Retinal pigment epithelial cell (primary cell): ENCODE measurements around the gene DHRSX.
"Not testable (repeated sequence)": the region's sequence is repeated elsewhere in the genome, so short reads cannot be mapped to it uniquely, and the experiment has no call there.

Experiments
- DNase-seq: peaks from one replicate; pipeline ENCODE4 v3.0.0-alpha.2; 2010; ENCODE audit warnings: low read depth
- H3K4me3 ChIP-seq: 2 replicates; pipeline ENCODE4 v1.5.1; 2011; ENCODE audit warnings: mild to moderate bottlenecking, low read length, control low read depth, moderate library complexity
- TF ChIP-seq, protein P1 (sequence below): conservative IDR thresholded peaks from 2 replicates; pipeline ENCODE4 v1.5.1; 2011; ENCODE audit warnings: low read depth, low read length, control low read depth, inconsistent platforms

Gene DHRSX

DNA sequence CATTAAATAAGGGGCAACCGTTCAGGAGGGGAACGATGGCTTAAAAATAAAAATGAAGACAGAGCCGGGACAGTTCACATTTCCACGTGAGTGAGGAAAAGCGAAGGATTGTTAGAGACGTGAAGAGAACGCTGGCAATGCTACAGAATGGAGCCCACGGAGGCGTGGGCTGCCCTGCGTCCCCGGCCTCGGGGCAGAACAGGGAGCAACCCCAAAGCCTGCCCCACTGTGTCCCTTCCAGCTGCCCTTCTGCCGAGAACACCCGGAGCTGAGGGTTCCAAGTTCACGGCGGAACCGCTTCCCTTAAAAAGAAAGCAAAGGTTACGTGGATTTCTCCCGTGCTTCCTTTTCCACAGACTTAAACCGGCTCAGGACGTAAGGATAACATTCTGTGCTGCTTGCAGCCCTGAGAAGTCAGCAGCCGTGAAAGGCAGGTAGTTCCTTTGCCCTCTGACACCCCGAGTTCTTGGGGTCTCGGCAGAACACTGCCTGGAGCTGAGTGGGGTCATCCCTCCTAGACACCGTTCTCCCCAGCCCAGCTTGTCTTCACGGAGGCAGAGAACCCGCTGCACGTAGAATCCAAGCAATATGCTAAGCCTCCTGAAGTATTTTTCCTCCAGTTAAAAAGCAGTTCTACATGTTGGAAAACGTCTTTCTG is 14.2 kb downstream of the DHRSX start:
- no peak overlapping the region for H3K4me3 ChIP-seq
- TF ChIP-seq, protein P1, sequence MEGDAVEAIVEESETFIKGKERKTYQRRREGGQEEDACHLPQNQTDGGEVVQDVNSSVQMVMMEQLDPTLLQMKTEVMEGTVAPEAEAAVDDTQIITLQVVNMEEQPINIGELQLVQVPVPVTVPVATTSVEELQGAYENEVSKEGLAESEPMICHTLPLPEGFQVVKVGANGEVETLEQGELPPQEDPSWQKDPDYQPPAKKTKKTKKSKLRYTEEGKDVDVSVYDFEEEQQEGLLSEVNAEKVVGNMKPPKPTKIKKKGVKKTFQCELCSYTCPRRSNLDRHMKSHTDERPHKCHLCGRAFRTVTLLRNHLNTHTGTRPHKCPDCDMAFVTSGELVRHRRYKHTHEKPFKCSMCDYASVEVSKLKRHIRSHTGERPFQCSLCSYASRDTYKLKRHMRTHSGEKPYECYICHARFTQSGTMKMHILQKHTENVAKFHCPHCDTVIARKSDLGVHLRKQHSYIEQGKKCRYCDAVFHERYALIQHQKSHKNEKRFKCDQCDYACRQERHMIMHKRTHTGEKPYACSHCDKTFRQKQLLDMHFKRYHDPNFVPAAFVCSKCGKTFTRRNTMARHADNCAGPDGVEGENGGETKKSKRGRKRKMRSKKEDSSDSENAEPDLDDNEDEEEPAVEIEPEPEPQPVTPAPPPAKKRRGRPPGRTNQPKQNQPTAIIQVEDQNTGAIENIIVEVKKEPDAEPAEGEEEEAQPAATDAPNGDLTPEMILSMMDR: no peak
- DNase-seq: no peak

DNA sequence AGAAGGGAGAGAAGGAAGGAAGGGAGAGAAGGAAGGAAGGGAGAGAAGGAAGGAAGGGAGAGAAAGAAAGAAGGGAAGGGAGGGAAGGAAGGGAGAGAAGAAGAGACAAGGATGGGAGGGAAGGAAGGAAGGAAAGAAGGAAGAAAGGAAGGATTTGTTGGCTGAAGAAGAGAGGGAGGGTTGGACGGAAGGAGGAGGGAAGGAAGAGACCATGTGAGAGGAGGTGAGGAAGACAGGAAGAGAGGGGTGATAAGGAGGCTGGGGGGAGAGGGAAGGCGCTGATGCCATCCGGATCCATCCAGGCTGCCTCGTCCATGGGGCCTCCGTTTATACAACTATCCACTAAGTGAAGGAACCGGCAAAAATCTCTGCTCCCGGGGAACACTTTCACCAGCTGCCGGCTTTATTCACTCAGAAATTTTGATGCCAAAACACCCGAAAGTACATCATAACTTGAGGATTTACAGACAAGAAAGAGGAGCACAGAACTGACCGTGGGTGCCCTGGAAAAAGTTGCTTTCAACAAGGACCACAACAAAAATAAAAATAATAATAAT is 14.9 kb downstream of the DHRSX start:
- H3K4me3 ChIP-seq: no peak overlapping the region
- TF ChIP-seq, protein P1: no peak
- DNase-seq: no peak

DNA sequence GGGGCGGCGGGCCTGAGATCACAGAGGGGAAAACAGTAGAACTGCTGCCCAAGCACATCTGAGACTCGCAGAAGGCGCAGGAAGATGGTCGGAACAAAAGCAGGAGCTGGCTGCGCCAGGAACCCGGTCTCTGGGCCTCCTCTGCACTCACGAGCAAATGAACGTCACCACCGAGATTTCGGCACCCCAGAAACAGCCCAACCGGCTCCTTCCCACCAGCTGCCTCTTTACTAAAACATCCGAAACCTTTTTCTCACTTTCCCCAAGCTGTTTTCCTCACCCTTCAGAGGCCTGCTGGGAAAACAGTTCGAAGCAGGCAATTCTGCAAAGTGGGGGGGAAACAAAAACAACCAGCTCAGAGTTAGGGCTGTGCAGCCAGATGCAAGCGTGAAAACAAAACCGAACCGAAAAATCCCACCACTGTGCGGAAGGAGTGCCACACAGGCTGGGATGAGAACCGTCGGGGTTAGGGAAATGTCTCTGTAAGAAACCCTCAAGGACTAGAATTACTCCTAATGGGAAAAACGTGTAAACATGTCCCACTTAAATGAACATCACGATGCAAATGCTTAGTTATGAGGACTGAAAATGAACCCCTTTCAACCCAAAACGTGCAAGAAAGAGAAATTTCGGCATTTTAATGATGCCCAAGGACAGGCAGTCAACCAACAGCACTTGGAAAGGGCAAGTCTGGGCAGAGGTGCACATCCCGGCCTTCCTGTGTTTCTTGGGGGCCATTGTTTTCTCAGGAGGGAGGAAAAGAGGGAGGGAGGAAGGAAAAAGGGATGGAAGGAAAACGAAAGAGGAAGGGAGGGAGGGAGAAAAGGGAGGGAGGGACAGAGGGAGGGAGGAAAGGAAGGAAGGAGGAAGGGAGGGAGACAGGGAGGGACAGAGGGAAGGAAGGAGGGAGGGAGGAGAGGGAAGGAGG is 15.8 kb downstream of the DHRSX start:
- DNase-seq: no peak
- TF ChIP-seq, protein P1: no peak
- H3K4me3 ChIP-seq: no peak overlapping the region

DNA sequence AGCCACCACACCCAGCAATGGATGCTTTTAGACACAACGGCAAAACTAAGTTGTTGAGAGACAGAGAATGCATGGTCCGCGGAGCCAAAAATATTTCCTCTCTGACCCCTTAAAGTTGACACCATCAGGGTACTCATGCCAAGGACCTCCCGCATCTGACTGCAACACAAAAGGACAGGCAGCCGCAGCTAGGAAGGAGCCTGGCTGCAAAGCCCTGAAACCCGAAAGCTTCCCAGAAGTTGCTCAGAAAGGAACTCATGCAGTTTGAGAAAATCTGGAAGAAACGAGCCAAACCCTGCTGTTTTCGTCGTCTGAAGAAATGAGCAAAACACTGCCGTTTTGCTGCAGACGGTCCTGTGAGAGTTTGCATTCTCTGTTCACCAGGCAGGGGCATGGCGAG is 16.5 kb downstream of the DHRSX start:
- no peak for DNase-seq
- H3K4me3 ChIP-seq: no peak overlapping the region
- TF ChIP-seq, protein P1: no peak

DNA sequence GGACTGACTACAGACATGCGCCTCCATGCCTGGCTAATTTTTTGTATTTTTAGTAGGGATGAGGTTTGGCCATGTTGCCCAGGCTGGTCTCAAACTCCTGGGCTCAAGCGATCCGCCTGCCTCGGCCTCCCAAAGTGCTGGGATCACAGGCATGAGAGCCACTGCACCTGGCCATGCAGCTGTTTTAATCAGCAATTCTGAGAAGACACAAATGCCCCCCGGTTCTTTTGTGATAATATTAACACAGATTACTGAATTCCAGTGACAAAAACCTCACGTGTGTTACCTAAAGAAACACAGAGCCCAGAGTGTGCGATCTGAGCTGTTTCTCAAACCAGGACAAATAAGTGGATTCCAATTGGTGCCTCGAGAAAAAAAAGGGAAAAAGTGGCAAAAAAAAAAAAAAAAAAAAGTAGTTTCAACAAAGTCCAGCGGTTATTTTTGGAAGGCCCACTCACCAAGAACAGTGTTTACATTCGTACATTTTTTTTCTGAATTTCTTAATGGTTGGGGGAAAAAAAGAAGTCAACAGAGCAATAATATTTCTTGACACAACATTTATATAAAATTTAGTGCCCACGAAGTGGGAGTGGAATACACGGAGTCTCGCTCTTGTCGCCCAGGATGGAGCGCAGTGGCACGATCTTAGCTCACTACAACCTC is 17.2 kb downstream of the DHRSX start:
- no peak overlapping the region for H3K4me3 ChIP-seq
- no peak for DNase-seq
- TF ChIP-seq, protein P1: no peak

DNA sequence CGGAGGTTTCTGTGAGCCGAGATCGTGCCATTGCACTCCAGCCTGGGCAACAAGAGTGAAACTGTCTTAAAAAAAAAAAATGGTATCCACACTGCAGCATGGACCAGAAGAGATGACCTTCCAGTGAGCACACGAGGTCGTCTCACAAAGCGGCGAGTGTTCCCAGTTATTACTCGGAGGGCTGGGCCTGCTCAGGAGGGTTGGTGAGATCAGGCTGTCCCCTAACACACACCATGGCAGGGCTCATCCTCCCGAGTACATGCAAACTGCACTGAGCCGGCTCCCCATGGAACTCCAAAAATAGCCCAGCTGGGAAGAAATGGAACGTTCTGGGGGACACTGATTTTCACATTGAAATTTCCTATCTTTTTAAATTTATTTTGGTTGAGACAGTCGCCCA is 19.2 kb downstream of the DHRSX start:
- DNase-seq, H3K4me3 ChIP-seq: not testable (repeated sequence)

DNA sequence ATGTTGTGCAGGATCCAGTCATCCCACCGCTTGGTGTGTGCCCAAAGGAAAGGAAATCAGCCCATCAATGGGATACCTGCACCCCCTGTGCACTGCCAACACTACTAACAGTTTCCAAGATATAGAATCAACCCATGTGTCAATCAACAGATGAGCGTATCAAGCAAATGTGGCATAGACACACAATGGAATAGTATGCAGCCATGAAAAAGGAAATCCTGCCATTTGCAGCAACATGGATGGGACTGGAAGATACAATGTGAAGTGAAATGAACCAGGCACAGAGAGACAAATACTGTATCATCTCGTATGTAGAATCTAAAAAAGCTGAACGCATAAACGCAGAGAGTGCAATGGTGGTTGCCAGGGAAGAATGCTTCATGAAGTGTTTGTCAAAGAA is 20.8 kb downstream of the DHRSX start:
- DNase-seq: not testable (repeated sequence)

More for the DNA sequence above, 20.8 kb downstream of the DHRSX start:
- H3K4me3 ChIP-seq: not testable (repeated sequence)
